GM19467 (cell line): ENCODE results near the gene SEC61B.
"Not testable (repeated sequence)": the region's sequence is repeated elsewhere in the genome, so short reads cannot be mapped to it uniquely, and the experiment has no call there.

Experiments used
- ATAC-seq: cut with Tn5 transposase; IDR thresholded peaks from one replicate; pipeline ENCODE4 v1.9.1; 2021; ENCODE audit warnings: mild to moderate bottlenecking, moderate library complexity; ENCODE audit not compliant: unreplicated experiment

The SEC61B gene

GRCh38 chr9:99190597-99191283 lies 31.3 kb upstream of the SEC61B start:
- no peak for ATAC-seq

- ATAC-seq, result no peak
Observed at GRCh38 chr9:99192786-99193465, 29.2 kb upstream of the SEC61B start.

GRCh38 chr9:99193466-99193821 lies 28.6 kb upstream of the SEC61B start:
- ATAC-seq, result no peak

- not testable (repeated sequence) for ATAC-seq
Observed at GRCh38 chr9:99196484-99196883, 25.6 kb upstream of the SEC61B start.

- ATAC-seq, result no peak
Observed at GRCh38 chr9:99197124-99197630, 24.9 kb upstream of the SEC61B start.

GRCh38 chr9:99197987-99198386 lies 24.1 kb upstream of the SEC61B start:
- ATAC-seq, result no peak

- no peak for ATAC-seq
Observed at GRCh38 chr9:99199938-99200539, 22.0 kb upstream of the SEC61B start.

GRCh38 chr9:99201603-99202002 lies 20.5 kb upstream of the SEC61B start:
- no peak for ATAC-seq

GRCh38 chr9:99210572-99210971 lies 11.5 kb upstream of the SEC61B start:
- no peak for ATAC-seq

GRCh38 chr9:99211746-99212145 lies 10.3 kb upstream of the SEC61B start:
- no peak for ATAC-seq

- ATAC-seq, result no peak
Observed at GRCh38 chr9:99213197-99213596, 8.9 kb upstream of the SEC61B start.

GRCh38 chr9:99216073-99216472 lies 6.0 kb upstream of the SEC61B start:
- no peak for ATAC-seq

- no peak for ATAC-seq
Observed at GRCh38 chr9:99220011-99220410, 2.1 kb upstream of the SEC61B start.

- no peak for ATAC-seq
Observed at GRCh38 chr9:99221266-99221620, 839 bp upstream of the SEC61B start.

- peak; percentile 22 for ATAC-seq
Observed at GRCh38 chr9:99222416-99223270, 561 bp downstream of the SEC61B start.

GRCh38 chr9:99224445-99224844 lies 2.4 kb downstream of the SEC61B start:
- no peak for ATAC-seq

- ATAC-seq, result no peak
Observed at GRCh38 chr9:99226054-99226453, 4.0 kb downstream of the SEC61B start.

GRCh38 chr9:99230206-99230605 lies 8.1 kb downstream of the SEC61B start:
- ATAC-seq, result no peak

GRCh38 chr9:99231711-99232110 lies 9.6 kb downstream of the SEC61B start:
- no peak for ATAC-seq

- ATAC-seq, result no peak
Observed at GRCh38 chr9:99234618-99235017, 12.5 kb downstream of the SEC61B start.

- no peak for ATAC-seq
Observed at GRCh38 chr9:99235069-99235468, 13.0 kb downstream of the SEC61B start.
